UCSD-AML1 (cell line): ENCODE data around the gene DEFB114.

Source experiments
- DNase-seq: peaks from one replicate; lab custom pipeline; 2025; ENCODE audit not compliant: unreplicated experiment; lab: John Stamatoyannopoulos, UW

The DEFB114 gene

DNA sequence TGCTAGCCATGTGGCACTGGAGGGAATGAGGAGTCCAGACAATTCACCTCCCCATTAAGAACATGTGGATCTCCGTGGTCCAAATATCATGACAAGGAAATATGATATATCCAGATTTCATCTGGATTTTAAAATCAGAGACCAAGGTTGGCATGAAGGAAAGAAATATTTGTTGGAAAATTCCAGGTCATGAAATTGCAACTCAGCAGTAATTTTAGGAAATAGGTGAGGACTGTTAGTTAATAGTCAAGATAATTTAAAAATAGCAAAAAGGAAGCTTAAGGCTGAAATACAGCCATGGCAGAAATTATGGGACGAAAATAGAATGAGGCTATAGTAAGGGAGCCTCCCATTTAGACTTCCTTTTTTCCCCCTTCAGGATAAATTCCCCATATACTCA, 26.9 kb downstream of the DEFB114 start:
- DNase-seq, result no peak

DNA sequence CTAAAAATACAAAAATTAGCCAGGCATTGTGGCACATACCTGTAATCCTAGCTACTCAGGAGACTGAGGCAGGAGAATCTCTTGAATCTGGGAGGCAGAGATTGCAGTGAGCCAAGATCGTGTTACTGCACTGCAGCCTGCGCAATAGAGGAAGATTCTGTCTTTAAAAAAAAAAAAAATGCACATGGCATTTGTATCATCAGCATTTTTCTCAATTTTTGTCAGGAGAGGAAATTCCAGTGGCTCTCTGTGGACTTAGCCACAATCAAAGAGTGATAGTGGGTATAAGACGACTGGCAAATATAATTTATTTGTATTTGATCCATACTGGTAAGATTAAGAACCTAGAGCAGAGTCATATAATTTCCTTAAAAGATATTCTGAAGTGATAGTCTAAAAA, 28.6 kb downstream of the DEFB114 start:
- DNase-seq, result no peak

DNA sequence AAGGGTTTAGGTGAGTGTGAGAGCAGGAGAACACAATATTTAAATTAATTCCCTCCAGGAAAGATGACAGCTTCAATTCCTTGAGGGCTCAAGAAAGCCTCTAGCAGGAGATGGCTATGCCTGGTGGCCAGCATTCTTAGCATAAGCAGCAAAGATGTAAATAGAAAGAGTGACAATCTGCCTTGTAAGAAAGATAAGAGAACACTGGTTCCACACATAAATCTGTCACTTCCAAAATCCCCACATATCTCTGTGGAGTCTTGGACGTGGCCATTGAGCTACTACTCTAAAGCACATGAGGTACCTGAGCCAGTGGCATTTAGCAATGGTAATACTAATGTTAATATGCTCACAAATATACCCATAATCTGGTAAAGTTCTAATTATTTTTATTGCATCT, 29.2 kb downstream of the DEFB114 start:
- no peak for DNase-seq

DNA sequence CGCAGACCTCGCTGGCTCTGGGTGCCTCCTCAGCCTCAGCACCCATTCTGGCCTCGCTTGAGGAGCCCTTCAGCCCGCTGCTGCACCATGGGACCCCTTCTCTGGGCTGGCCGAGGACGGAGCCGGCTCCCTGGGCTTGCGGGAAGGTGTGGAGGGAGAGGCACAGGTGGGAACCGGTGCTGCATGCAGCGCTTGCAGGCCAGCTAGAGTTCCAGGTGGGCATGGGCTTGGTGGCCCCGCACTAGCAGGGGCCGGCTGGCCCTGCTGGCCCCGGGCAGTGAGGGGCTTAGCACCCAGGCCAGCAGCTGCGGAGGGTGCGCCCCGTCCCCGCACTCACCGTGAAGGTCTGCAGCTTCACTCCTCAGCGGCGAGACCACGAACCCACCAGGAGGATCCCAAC, 30.4 kb downstream of the DEFB114 start:
- no peak for DNase-seq

DNA sequence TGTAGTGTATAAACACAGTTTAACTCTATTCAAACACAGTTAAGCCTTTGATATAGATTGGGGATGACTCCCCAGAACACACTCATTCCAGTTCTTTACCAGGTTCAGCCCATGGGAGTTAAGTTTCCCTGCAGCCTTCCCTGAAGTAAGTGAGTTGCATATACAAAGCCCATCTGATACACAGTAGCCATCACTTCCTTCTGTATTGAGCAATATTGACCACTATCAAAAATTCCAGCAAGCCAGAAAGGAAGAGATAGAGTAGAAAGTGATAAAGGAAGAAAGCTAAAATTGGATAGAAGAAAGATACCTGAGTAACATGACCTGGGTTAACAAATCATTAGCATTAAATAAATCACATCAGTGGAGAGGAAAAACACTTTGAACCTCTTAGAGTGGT, 34.6 kb downstream of the DEFB114 start:
- DNase-seq, result no peak

DNA sequence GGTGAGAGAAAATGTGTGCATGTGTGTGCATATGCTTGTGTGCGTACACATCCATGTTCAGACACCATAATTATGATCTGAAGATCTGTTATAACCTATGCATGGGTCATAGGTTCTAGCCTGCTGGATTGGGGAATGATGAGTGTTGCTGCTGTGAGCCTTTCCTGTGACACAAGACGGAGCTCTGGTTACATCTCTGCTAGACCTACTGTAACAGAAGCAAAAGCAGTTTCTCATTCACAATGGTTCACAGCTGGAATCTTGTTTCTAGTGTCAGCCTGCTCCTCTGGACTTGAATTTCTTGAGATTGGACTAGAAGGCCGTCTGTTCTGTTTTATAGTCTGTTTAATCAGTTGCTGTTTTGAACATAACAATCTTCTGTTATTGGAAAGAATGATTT, 40.1 kb downstream of the DEFB114 start:
- no peak for DNase-seq

DNA sequence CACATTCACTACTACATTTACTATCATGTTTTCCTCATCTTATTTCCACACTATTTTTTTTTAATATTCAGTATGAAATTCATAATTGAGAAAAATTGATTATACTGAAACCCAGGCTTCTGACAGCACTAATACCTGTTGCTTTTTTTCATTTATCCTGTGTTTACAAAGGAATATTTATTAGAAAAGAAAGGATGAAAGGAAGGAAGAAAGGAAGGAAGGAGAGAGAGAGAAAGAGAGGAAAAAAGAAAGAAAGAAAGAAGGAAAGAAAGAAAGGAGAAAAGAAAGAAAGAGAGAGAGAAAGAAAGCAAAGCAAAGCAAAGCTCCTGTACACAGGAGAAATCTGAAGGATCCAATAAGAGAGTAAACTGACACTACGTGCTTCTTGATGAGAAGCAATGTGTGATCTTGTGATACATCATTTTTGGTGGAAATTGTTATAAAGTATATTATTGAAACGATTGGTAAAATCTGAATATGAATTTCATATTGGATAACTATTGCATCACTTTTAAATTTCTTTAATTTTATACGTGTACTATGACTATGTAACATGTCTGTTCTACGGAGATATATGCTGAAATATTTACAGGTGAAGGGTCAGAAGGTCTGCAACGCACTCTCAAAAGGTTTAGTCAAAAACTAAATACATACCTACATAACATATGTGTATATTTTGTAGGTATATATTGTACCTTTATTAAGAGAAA, 43.9 kb downstream of the DEFB114 start:
- DNase-seq, result no peak

DNA sequence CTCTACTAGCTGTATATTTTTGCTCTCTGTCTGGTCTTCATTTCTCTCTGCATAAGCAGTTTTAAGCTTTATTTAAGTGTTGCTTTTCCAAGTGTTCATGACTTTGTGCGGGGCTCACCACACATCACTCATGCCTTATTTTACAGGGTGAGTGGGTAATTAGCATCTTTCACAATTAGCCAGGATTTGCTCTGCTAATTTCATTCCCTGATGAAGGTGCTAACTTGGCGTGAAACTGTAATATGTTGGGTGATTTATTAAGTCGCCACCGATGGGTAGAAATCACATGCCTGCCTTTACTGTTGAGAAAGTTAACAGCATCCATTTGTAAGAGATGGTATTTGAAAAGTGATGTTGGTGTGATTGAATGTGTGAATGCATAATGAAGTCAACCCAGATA, 44.7 kb downstream of the DEFB114 start:
- DNase-seq, result no peak

DNA sequence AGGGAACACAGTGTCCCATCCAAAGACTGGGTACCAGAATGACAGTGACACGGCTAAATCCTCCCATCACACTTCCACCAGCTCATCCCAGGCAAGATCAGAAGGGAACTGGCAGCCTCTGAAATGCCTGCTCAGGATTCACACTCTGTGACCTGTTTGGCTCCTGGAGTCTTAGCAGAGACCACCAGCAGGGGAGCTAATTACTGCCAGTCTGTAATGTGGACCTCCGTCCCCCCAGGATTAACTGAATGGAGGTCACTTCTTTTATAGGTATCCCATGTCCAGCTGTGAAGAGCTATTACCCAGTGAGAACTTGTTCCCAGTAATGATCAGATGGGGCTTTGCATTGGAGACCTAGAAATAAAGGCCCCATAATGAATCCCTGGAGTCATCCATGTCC, 45.2 kb downstream of the DEFB114 start:
- no peak for DNase-seq

DNA sequence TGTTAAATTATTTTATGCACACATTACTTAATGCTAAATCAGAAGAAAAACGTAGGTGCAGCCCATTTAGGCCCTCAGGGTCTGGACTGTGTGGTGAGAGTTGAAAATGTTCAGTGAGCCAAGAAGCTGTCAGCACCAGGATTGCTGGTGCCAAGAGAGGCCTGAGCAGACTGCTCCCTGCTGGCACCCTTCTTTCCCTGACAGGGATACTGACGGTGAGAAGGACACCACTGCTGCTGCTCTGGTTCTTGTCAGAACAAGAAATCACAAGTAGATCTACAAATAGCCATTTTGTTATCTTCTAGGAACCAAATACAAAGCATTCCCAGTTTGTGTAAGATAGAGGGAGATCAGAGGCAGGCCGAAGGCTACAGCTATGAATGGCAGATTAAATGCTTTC, 48.9 kb downstream of the DEFB114 start:
- no peak for DNase-seq

DNA sequence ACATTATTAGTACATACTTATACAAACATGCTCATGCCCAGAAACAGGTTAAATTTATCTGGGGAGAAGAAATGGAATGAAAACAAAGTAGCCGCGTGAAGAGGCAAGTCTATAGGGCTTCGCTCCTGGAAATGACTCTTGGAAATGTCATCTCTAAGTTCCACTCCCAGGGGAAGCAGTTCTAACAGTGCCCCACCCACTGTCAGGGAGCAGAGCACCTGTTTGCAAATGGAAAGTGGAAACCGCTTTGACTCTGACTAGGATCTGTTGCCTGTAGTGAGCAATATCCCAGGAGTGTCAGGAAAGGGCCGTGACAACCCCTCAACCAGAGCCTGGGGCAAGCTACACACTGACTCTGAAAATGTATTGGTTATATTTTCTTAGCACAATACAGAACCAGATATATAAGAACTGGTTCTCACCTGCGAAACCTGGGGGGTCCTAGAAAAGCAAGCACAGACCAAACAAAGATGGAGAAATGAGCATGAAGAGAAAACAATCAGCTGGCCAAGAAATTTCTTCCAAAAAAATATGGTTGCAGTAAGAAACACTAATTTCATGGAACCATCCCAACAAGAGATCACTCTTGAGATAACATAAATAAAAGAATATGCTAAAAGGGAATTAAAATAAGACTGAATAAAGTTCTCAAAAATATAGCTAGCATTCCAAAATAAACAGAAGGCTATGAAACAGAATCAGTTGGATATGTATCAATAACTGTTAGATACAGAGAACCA, 50.2 kb downstream of the DEFB114 start:
- DNase-seq, result no peak

DNA sequence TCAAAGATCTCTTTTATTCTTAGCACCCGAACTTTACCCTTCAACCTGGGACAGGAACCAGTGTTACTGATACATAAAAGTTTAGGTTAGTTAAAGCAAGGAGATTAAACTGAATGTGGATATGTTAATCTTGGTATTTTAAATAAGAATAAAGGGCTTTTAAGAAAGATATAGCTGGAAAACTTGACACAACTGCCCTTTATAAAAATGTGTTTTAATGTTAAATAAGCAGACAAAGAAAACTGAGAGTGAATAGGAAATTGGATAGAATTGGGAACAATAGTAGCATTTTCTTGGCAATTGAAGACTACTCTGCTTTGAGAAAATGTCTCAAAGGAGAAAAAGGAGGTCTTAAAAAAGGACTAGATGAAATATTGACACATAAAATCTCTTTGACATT, 51.8 kb downstream of the DEFB114 start:
- no peak for DNase-seq

DNA sequence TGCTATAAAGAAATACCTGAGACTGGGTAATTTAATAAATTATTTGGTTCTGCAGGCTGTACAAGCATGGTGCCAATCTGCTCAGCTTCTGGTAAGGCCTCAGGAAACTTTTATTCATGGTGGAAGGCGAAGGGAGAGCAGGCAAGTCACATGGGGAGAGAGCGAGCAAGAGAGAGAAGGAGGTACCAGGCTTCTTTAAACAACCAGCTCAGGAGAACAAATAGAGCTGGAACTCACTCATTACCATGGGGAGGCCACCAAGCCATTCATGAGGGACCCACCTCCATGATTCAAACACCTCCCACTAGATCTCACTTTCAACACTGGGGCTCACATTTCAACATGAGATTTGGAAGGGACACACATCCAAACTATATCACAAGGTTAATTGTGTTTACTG, 52.7 kb downstream of the DEFB114 start:
- DNase-seq, result no peak
